GM19240 (cell line): ENCODE measurements around the gene ZCCHC14.
"Not testable (repeated sequence)": the region's sequence is repeated elsewhere in the genome, so short reads cannot be mapped to it uniquely, and the experiment has no call there.

Experiments
- DNase-seq: peaks from one replicate; pipeline ENCODE4 v3.0.0; 2011; ENCODE audit warnings: low spot score; ENCODE audit not compliant: insufficient read length

ZCCHC14 gene

DNA sequence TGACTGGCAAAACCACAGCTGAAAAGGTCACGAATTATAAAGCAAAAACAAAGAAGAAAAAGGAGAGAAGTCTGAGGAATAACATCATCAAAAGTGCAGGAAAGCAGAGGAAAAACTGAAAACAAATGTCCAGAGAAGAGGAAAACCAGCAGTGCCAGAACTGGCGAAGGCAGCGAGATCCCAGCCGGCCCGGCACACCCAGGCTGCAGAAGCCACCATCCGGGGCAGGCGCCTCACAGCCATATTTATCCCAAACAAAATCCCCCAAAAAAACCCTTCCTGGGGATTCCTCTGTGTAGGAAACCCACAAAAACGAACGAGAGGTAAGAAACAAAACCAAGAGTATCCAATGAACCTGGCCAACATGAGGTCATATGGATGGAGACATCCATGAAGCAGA lies 10.6 kb downstream of the ZCCHC14 start:
- no peak for DNase-seq

DNA sequence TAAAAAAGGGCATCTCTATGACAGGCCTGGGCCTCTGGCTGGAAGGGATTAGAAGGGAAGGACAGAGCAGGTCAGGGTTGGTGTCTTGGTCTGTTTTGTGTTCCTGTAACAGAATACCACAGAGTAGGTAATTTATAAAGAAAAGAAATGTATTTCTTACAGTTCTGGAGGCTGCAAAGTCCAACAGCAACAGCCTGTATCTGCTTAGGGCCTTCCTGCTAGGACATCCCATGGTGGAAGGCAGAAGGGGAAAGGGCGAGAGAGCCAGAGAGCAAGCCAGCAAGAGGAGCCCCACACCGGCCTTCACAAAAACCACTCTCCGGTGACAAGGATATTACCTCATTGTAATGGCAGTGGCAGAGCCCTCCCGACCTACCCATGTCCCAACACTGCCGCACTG lies 11.1 kb downstream of the ZCCHC14 start:
- DNase-seq, result not testable (repeated sequence)

DNA sequence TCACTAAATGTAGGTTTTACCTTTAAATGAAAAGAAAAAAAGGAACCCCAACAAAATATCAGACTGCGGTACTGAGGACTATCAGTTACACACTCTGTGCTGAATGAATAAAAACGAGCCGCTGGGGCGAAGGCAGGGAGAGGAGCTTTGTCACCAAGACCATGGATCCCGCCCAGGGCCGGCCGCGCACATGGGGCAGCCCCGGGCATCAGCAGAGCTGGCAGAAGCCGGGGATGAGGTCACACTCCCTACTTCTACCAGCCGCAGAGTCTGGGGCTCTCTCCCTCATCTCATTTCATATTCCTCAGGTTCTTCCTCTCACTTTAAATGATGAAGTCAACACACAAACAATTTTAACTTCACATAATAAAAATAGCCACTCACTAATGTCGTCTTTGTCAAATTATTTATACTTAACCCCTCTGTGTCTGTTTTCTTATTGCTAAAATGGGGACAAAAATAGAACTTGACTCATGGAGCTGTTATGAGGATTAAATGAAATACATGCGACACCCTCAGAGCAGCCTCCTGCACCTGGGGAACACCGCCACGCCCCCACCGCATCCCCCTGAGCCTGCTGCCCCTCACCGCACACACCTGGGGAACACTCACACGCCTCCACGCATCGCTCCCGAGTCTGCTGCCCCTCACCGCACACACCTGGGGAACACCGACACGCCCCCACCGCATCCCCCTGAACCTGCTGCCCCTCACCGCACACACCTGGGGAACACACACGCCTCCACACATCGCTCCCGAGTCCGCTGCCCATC lies 15.4 kb downstream of the ZCCHC14 start:
- not testable (repeated sequence) for DNase-seq

DNA sequence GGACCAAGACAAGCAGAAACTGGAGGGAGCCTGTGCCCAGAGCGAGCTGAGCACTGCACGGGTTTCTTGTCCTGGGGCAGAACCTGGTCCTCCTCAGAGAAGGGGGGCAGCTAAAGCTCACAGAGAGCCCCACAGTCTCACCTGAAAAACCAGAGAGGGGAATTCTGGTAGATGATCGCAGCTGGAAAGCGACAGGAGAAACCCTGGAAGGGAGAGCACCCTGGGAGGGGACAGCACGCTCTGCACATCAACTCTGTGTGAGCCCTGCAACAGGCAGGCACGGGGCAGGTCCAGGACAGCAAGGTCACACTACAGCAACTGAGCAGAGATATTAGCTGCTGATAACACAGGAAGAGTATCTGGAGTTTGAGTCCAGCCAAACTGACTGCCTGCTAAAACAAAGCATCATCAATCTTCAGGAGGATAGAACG lies 18.2 kb downstream of the ZCCHC14 start:
- no peak for DNase-seq

DNA sequence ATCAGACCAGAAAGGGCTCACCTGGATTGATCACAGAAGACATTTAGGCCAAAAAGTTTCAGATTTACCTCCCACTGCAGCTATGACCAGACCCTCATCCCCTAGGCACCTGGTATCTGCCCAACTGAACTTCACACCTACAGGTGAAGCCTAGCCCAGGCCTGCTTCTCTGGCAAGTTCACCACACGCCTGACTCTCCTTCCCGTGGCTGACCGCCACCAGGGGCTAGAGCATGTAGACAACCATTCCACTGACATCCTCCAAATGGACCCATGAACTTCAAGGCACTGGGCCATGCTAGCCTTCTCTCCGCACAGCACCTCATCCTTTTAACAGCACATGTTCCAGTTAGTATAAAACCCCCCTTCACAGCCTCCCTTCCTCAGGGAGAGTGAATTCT lies 18.8 kb downstream of the ZCCHC14 start:
- no peak for DNase-seq

DNA sequence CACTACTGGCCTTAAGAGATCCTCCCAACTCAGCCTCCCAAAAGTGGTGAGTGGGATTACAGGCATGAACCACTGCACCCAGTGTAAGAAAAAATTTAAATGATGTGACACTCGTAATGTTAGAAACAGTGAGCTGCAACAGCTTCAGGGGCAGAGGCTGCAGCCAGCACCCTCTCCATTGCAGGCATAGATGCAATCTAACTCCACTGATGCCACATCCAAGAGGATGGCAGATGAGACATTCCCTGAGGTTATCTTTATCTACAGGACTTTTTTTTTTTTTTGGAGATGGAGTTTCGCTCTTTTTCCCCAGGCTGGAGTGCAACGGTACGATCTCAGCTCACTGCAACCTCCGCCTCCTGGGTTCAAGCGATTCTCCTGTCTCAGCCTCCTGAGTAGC lies 19.9 kb downstream of the ZCCHC14 start:
- DNase-seq, result no peak

DNA sequence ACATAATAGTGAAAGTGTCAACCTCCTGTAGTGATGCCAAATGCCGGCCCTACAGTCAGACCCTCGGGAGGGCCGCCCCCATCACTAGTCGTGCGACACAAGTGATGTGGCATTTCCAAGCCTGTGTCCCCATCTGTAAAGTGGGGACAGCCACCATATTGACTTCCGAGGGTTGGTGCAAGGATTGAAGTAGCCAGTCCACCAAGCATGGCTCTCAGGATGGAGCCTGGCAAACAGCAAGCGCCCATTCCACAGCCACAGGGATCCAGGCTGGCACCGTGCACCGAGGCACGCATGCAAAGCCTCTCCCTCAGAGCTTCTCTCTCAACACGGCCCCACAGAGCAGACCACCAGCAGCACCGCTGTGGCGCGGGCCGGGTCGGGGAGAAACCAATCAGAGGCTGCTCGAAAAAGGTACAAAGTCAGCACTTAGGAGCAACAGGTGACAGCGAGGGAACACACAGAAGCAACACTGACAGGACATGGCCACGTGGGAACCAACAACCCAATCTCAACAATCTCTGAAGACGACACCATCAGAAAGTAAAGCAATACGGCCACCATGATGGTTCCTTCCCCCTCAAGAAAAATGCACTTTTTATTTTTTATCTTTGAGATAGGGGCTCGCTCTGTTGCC lies 20.6 kb downstream of the ZCCHC14 start:
- no peak for DNase-seq

DNA sequence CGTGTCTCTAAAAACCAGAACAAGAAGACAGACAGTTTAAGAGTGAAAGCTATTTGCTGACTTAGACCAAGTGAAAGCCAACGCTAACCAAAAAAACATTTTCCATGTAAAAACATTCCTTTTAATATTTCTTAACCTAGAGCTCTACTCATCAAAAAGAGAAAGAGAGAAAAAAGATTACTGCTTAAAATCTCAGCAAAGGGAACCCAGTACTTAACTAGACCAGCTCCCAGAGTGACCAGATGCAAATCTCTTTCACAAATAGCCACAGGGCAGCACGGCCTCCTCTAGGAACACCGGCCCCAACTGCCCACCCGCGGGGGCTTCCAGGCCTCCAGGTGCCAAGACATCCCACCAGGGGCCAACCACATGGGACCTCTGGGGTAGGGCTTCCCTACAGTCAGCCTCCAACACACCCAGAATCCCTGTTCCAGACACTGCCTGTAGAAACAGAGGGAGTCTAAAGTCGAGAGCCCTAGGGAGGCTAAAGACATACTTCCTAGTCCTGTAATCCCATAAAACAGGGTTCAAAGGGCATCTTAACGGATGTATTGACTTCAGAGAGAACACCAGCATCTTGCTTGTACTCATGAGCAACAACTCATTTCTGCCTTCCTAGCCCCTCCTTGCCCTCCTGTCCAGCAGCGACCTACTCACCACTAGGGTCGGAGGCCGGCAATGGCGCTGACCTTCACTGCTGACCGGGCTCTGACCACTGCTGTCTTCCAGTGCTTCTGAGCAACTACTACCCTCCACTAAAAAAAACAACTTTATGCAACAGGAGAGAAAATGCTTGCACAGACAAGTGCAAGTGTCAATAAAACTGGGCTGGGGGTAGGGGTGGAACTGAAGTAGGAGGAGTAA lies 21.3 kb downstream of the ZCCHC14 start:
- DNase-seq, result no peak

DNA sequence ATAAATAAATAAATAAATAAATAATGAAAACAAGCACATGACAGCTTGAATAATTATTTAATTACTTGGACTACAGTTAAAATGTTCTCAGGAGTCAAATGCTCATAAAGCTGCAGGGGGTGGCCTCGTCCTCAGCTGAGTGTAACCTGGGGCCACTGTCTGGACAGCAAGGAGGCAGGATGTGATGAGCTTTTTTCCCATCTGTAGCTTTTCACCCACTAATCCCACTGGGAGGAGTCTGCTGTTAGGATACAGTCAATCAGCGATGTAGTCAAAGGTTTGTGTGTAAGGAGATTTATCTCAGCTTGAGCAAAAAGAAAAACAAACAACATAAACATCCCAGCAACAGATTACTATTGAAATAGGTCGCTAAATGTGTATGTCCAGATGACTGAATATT lies 22.5 kb downstream of the ZCCHC14 start:
- no peak for DNase-seq

DNA sequence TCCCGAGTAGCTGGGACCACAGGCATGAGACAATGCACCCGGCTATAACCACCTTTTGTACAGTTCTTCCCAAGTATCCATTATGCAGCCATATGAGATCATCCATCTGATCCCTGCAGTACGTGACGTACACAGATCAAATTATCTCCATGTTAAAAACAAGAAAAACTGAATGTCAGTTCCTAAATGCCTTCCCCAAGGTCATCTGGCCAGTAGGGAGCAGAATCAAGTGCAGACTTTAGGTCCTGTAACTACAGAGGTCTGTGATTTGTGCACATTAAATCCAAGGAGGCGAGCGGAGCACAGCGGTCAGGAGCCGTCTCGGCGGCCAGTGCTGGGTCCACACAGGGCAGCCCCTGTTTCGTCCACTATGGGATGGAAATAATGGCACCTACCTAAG lies 23.7 kb downstream of the ZCCHC14 start:
- DNase-seq, result no peak

DNA sequence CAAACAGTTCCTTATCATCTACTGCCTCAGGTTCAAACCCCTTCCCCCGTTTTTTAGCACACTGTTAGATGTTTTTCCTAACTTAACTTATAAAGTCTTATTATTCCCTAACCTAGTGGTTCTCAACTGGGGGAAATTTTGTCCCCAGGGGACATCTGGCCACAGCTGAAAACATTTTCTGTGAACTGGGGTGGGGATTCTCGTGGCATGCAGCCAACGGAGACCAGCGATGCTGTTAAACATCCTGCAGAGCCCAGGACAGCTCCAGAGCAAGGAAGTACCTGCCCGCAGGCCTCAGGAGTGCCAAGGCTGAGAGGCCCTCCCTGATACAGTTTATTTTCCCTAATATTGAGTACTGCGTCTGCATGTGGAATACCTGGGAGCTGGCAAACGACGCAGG lies 24.3 kb downstream of the ZCCHC14 start:
- DNase-seq, result no peak

DNA sequence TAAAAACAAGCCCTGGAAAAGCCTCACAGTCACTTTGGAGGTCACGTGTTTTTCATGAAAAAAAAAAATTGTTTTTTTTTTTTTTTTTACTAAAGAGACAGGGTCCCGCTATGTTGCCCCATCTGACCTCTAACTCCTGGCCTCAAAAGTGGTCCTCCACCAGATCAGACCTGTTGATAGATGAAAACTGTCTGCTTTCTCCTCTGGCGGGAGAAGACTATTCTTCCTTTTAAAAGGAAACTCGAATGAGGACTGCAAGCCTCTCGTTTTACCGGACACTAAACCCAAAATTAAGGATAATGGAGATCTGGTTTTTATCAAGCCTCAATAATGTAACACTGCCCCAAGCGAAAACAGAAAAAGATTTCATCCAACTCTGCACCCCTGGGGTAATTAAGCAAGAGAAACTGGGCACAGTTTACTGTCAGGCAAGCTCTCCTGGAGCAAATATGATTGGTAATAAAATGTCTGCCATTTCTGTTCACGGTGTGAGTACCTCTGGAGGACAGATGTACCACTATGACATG lies 25.8 kb downstream of the ZCCHC14 start:
- DNase-seq, result no peak

DNA sequence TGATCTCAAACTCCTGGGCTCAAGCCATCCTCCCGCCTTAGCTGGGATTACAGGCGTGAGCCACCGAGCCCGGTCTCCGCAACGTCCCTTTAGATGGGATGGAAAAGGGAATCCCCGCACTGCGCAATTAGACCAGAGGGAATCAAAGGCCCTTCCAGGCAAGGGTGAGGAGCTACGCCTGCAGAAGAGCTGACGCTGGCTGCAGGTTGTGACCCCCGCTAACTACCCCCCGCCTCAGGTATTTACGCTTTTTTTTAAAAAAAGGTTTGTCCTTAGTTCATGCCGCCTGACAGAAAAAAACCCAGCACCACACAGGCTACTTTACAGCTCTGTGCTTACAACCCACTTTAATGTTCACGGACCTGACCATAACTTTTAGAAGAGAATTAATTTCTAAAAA lies 26.9 kb downstream of the ZCCHC14 start:
- DNase-seq, result no peak

DNA sequence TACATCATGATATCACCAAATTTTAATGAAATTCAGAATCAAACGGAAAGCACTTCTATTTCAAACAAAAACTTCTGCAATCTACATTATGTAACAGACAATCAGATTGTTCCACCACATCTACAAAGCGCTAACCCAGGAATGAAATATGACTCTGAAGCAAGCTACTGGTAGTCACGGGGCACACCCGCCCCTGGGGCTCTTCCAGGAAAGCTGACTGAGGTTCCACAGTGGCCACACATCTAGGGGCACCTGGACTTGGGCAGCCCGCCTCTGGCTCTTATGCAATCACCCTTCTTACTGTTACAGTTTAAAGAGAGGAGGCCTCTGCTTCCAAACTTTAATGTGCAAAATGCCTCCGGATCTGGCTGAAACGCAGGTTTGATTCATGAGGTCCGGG lies 27.5 kb downstream of the ZCCHC14 start:
- DNase-seq, result no peak

DNA sequence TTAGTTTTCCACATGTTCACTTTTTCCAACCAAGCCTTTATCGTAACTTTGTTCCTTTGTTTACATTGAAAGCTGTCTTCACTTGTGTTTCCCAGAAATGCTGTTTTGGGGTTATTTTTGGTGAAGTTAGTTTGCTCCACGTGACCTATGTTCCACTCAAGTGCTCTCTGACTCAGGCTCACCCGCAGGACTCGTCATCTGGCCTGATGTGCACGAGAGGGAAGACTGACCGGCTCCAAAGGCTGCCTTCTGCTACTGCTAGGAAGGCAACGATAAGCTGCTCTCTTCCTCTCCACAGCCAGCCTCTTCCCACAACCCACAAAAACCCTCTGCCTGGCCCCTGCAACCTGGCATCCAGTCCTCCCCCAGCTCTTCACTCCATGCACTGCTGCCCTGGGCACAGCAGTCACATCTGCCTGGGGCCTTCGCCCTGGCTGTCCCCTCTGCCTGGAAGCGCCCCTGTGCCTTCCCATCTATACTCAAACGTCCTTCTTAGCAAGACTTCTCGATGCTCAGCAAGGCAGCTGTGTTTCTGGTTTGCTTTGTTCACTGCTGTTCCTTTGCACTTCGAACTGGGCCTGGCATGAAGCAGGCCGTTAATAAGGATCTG lies 28.0 kb downstream of the ZCCHC14 start:
- DNase-seq, result peak; percentile 11

DNA sequence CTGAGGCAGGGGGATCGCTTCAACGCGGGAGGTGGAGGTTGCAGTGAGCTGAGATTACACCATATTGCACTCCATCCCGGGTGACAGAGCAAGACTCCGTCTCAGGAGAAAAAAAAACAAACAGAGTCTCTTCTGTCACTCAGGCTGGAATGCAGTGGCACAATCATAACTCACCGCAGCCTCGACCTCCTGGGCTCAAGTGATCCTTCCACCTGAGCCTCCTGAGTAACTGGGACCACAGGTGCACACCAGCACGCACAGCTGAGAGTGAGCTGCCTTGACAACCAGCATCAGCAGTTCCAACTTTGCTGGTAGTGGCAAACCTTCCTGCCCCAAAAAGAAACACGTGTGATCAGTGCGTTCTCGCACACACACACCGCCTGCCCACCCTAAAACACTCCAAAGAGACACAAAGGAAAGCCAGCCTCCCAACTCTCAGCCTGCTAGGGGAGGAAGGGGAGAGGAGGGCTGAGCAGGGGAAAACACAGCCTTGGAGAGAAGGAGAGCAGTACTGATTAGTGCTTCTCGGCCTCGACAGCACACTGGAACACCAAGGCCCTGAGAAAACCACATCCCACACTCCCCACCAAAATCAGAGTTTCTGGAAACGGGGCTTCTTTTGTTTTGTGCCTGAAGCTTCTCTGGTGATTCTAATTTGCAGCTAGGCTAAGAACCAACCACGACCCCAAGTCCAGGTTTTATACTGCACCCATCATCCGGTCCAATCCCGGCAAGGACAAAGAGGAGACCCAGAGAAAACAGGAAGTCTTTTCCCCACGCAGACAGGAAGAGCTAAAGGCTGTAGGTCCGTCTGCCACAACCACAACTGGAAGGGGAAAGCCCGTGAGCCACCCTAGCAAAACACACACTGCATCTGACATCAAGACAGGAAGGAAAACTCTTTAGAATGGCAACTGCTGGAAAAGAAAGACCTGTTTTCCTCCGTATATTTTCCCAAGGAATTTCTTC lies 28.8 kb downstream of the ZCCHC14 start:
- peak; percentile 30 for DNase-seq

DNA sequence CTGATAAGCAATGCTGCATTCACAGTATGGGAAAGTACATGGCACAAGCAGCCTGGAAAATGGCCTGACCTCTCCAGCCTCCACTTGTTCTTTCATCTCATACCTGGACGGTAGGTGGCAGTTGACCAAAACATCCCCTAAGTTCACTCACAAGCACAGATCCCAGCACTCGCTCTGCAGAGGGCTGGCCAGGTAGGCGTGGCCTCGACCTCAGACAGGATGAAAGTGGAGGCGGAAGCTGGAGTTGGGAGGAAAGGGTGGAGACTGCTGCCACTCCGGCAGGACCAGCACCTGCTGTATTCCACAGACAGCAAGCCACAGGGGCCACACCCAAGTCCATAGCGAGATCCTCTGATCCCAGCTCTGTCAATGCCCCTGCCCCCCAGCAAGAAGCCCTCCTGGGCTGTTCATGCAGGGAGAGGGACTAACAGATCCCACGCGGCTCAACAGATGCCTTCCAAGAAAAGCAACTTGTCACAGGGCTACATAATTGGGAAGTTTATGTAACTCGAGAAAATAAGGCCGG lies 31.3 kb downstream of the ZCCHC14 start:
- DNase-seq, result peak; percentile 33

DNA sequence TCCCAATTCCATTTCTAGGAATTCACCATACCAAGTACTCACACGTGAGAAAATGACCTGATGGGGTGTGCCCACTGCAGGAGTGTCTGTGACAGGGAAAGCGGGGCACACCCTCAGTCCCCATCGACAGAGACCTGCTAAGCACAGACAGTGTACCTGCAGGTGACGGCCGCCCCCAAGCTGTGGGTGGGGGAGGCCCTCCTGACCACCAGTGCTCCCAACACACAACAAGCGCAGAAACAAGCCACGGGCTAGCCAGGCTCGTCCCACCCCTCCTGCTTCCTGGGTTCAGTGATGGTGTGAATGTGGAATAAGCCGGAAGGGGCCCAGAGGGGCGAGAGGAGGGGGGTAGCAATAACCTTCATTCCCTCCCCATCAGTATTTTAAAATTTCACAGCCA lies 31.9 kb downstream of the ZCCHC14 start:
- DNase-seq, result no peak

DNA sequence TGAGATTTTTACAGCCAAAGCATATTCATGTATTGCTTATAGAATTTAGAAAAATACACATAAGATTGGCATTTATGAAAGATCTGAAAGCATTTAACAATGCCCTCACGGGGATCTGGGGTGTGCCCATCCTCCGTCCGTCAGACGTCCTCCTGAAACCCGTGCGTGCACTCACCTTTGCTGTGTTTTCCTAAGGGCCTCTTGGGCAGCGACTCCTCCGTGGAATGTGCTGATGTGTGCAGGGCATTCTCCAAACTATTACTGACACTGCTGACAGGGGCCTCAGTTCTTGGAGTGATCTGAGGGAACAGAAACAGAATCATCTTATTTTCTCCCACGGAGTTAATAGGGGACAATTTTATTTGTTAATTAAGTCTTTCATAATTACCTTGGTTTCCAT lies 33.0 kb downstream of the ZCCHC14 start:
- no peak for DNase-seq

DNA sequence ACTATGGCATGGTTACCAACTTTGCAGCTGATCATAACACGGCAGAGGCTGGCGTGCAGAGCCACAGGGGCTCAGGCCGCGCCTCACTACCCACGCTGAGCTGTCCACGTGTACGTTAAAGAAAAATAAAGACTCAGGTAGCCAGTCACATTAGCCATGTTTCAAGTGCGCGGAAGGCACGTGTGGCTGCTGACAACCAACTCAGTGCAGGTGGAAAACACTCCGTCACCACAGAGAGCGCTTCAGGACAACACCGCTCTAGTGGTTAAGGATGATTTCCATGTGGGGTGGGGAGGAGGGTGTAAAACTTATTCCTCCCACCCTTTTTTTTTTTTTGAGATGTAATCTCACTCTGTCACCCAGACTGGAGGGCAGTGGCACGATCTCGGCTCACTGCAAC lies 33.8 kb downstream of the ZCCHC14 start:
- DNase-seq, result no peak
